ENCODE measurements around the gene AKAP6. TPM values are rescaled to one million over a fixed set of nuclear protein-coding genes. Genes with fewer than 3 reads are reported as not detected.

AKAP6 gene
- total RNA-seq, 1 experiment from 2014 or later = 1.1 TPM

DNA sequence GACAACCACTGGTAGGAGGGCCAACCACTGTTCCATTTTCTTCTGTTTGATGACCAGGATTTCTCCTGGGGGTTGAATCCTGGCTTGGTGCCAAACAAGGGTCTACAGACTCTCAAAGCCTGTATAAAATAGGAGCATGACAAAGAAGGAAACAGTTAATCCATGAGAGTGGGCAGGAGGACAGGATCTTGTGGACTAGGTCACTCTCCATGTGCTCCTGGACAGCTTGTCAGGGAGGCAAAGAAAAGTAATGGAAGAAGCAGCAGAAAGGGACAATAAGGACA lies 243.7 kb downstream of the AKAP6 start:
- no peak overlapping the region for H2BK12ac ChIP-seq (ENCODE audit: insufficient read length, low read depth, low read length)
- DNase-seq = no peak
- Mint-ChIP-seq H3K9me3 (no peaks in the 10 kb centered on the region), H3K27me3 (ENCODE audit: low read depth) (no peaks in the 10 kb centered on the region; the same call in 1 of the 2 replicates), H3K36me3 (ENCODE audit: insufficient read depth in 1 of 3, low read depth in 3 of 3) (no peaks in the 10 kb centered on the region), H3K4me3 (no peak overlapping the region), H3K4me1 (peaks cover 0 to 4% of the 10 kb centered on the region in 2 experiments; a peak in 2 of 4 replicates), H3K27ac (no peak overlapping the region)
- H3K9me3 ChIP-seq (ENCODE audit: control insufficient read depth, low read depth, low read length) = no peaks in the 10 kb centered on the region
- H3K4ac ChIP-seq (ENCODE audit: low read depth, low read length) = no peak overlapping the region
- no peak overlapping the region for H3K4me2 ChIP-seq (ENCODE audit: insufficient read depth, insufficient read length, low read length)
- H3K79me2 ChIP-seq (ENCODE audit: insufficient read depth, low read length) = no peaks in the 10 kb centered on the region
- no peaks in the 10 kb centered on the region for H3K4me1 ChIP-seq (ENCODE audit: insufficient read depth, low read length)
- no peak overlapping the region for H4K91ac ChIP-seq (ENCODE audit: insufficient read length, low read depth, low read length)
- no peak overlapping the region for H3K27ac ChIP-seq (ENCODE audit: insufficient read length, low read depth, low read length)
- TF ChIP-seq, protein P1, sequence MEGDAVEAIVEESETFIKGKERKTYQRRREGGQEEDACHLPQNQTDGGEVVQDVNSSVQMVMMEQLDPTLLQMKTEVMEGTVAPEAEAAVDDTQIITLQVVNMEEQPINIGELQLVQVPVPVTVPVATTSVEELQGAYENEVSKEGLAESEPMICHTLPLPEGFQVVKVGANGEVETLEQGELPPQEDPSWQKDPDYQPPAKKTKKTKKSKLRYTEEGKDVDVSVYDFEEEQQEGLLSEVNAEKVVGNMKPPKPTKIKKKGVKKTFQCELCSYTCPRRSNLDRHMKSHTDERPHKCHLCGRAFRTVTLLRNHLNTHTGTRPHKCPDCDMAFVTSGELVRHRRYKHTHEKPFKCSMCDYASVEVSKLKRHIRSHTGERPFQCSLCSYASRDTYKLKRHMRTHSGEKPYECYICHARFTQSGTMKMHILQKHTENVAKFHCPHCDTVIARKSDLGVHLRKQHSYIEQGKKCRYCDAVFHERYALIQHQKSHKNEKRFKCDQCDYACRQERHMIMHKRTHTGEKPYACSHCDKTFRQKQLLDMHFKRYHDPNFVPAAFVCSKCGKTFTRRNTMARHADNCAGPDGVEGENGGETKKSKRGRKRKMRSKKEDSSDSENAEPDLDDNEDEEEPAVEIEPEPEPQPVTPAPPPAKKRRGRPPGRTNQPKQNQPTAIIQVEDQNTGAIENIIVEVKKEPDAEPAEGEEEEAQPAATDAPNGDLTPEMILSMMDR (conservative IDR thresholded peaks at IDR 0.05) = no peak
- H2AFZ ChIP-seq (ENCODE audit: low read length) = no peak overlapping the region
- no peak overlapping the region for H4K5ac ChIP-seq (ENCODE audit: insufficient read length, low read depth, low read length)
- H3K23ac ChIP-seq (ENCODE audit: insufficient read length, low read depth, low read length) = no peak overlapping the region
- no peak overlapping the region for H3T11ph ChIP-seq (ENCODE audit: low read length)
- H3K9ac ChIP-seq (ENCODE audit: extremely low read depth, insufficient read length, low read length) = no peak overlapping the region
- no peak overlapping the region for H3K56ac ChIP-seq (ENCODE audit: insufficient read length, low read depth, low read length)
- H3K27me3 ChIP-seq (ENCODE audit: insufficient read depth, low read length) = no peaks in the 10 kb centered on the region
- no peak overlapping the region for H4K8ac ChIP-seq (replicated peaks; ENCODE audit: insufficient read length, low read depth, low read length)
- H4K20me1 ChIP-seq (ENCODE audit: control insufficient read depth, insufficient read depth, insufficient read length) = no peaks in the 10 kb centered on the region
- H3K14ac ChIP-seq (ENCODE audit: insufficient read depth, low read length) = no peak overlapping the region
- no peak overlapping the region for H2BK15ac ChIP-seq (ENCODE audit: low read depth, low read length)
- H2BK120ac ChIP-seq (ENCODE audit: low read depth, low read length, poor library complexity, severe bottlenecking) = no peak overlapping the region
- no peak overlapping the region for H2BK5ac ChIP-seq (ENCODE audit: insufficient read length, low read length)
- no peaks in the 10 kb centered on the region for H3K79me1 ChIP-seq (ENCODE audit: insufficient read depth, low read depth, low read length, poor library complexity, severe bottlenecking)
- H2BK20ac ChIP-seq (ENCODE audit: low read depth, low read length, poor library complexity, severe bottlenecking) = no peak overlapping the region
- H3K18ac ChIP-seq (ENCODE audit: insufficient read length, low read depth, low read length) = no peak overlapping the region
- no peak overlapping the region for H2AK5ac ChIP-seq (ENCODE audit: insufficient read length, low read length)
- H3K23me2 ChIP-seq (ENCODE audit: insufficient read length, low read depth, low read length, poor library complexity, severe bottlenecking) = no peaks in the 10 kb centered on the region

Measured in H9 (cell line).